HL-60 (cell line): Measurements from ENCODE around the gene PGR.
"Not testable (repeated sequence)": the region's sequence is repeated elsewhere in the genome, so short reads cannot be mapped to it uniquely, and the experiment has no call there.

Experiments used
- DNase-seq, 2 experiments: peaks; one replicate each; pipeline ENCODE4 v3.0.0-alpha.2; 2010 to 2020; ENCODE audit warnings: low read depth in 1 of 2, low spot score in 1 of 2
- H3K27ac ChIP-seq: fragments of 250-450 bp; sonication (Bioruptor Pico); replicated peaks from 2 replicates; pipeline ENCODE4 v1.5.1; 2020; ENCODE audit warnings: mild to moderate bottlenecking, moderate library complexity
- H3K27me3 ChIP-seq: fragments of 250-450 bp; sonication (Bioruptor Pico); 2 replicates; pipeline ENCODE4 v1.5.1; 2021; ENCODE audit warnings: mild to moderate bottlenecking, moderate library complexity; ENCODE audit not compliant: insufficient read depth, poor library complexity, severe bottlenecking
- H3K4me3 ChIP-seq: replicated peaks from 2 replicates; pipeline ENCODE4 v1.5.1; 2011; ENCODE audit warnings: mild to moderate bottlenecking, control low read depth, low read length; ENCODE audit not compliant: insufficient read depth
- GABPA ChIP-seq: IDR thresholded peaks from 2 replicates; pipeline ENCODE4 v1.6.1; 2012; ENCODE audit warnings: low read depth
- POLR2AphosphoS5 ChIP-seq: IDR thresholded peaks from 2 replicates; pipeline ENCODE4 v1.6.1; 2012; ENCODE audit warnings: low read depth
- SPI1 ChIP-seq: IDR thresholded peaks from 2 replicates; pipeline ENCODE4 v1.6.1; 2012; ENCODE audit warnings: low read depth, mild to moderate bottlenecking, borderline replicate concordance
- TF ChIP-seq, protein P1 (sequence below): IDR thresholded peaks from 2 replicates; pipeline ENCODE4 v1.6.1; 2012; ENCODE audit warnings: low read depth; ENCODE audit not compliant: insufficient replicate concordance
- TF ChIP-seq, protein P2 (sequence below): IDR thresholded peaks from one replicate; pipeline ENCODE4 v1.5.1; 2011; ENCODE audit warnings: low read length, control low read depth, inconsistent platforms; ENCODE audit not compliant: insufficient read depth

PGR gene

DNA sequence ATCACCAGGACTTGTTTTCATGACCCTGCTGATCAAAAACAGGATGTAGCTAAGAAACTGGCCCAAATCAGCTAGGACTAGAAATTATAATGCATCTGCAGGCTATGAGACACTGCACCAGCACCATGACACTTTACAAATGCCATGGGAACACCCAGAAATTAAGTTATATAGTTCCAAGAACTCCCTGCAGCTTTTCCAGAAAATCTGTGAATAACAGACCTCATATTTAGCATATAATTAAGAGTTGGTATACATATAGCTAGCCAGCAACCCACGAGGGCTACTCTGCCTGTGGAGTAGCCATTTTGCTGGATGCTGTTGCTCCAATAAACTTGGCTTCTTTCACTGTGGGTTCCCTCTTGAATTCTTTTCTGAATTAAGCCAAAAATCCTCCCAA is 101.0 kb downstream of the PGR start:
- H3K4me3 ChIP-seq, result no peak overlapping the region
- DNase-seq, result no peak
- H3K27me3 ChIP-seq, result no peaks in the 10 kb centered on the region
- TF ChIP-seq SPI1, result no peak
- TF ChIP-seq, protein P1, sequence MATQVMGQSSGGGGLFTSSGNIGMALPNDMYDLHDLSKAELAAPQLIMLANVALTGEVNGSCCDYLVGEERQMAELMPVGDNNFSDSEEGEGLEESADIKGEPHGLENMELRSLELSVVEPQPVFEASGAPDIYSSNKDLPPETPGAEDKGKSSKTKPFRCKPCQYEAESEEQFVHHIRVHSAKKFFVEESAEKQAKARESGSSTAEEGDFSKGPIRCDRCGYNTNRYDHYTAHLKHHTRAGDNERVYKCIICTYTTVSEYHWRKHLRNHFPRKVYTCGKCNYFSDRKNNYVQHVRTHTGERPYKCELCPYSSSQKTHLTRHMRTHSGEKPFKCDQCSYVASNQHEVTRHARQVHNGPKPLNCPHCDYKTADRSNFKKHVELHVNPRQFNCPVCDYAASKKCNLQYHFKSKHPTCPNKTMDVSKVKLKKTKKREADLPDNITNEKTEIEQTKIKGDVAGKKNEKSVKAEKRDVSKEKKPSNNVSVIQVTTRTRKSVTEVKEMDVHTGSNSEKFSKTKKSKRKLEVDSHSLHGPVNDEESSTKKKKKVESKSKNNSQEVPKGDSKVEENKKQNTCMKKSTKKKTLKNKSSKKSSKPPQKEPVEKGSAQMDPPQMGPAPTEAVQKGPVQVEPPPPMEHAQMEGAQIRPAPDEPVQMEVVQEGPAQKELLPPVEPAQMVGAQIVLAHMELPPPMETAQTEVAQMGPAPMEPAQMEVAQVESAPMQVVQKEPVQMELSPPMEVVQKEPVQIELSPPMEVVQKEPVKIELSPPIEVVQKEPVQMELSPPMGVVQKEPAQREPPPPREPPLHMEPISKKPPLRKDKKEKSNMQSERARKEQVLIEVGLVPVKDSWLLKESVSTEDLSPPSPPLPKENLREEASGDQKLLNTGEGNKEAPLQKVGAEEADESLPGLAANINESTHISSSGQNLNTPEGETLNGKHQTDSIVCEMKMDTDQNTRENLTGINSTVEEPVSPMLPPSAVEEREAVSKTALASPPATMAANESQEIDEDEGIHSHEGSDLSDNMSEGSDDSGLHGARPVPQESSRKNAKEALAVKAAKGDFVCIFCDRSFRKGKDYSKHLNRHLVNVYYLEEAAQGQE, result no peak
- TF ChIP-seq, protein P2, sequence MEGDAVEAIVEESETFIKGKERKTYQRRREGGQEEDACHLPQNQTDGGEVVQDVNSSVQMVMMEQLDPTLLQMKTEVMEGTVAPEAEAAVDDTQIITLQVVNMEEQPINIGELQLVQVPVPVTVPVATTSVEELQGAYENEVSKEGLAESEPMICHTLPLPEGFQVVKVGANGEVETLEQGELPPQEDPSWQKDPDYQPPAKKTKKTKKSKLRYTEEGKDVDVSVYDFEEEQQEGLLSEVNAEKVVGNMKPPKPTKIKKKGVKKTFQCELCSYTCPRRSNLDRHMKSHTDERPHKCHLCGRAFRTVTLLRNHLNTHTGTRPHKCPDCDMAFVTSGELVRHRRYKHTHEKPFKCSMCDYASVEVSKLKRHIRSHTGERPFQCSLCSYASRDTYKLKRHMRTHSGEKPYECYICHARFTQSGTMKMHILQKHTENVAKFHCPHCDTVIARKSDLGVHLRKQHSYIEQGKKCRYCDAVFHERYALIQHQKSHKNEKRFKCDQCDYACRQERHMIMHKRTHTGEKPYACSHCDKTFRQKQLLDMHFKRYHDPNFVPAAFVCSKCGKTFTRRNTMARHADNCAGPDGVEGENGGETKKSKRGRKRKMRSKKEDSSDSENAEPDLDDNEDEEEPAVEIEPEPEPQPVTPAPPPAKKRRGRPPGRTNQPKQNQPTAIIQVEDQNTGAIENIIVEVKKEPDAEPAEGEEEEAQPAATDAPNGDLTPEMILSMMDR, result no peak
- no peak for TF ChIP-seq POLR2AphosphoS5
- TF ChIP-seq GABPA, result no peak
- no peak overlapping the region for H3K27ac ChIP-seq

DNA sequence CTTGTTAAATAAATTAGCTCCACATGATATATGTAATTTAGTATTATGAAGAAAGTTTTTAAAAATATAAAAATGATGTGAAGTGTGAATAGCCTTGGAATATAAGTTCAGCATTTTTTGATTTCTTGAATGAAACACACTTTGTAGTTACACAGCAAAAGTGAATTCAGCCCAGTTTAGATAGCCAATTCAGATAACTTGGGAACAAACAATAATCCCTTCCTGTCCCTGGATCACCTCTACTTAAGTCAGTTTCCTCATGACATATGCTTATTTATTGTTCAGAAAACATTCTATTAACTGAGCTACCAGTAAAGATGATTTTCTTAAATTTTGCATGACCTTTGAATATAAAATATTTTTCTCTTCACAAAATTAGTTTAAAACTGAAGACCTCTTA is 107.4 kb downstream of the PGR start:
- no peak for TF ChIP-seq SPI1
- TF ChIP-seq GABPA, result no peak
- DNase-seq, result no peak
- no peaks in the 10 kb centered on the region for H3K27me3 ChIP-seq
- no peak overlapping the region for H3K27ac ChIP-seq
- H3K4me3 ChIP-seq, result no peak overlapping the region

DNA sequence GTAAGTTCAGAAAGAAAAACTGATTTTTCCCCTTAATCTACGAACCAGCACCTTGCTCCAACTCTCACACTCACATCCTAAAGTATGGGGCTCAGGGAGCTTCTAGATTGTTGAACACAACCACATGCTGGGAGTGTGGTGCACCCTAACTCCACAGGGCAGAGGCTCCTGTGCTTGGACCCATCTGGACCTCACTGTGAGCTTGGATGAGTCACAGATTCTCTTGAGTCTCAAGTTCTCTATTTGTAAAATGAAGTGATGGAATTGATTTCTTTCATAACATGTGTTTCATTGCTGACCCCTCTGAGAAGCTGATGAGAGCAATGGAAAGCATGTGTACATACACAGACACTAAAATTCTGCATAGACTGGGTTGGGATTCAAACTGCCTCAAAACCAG is 109.7 kb downstream of the PGR start:
- Histone ChIP-seq H3K27me3 (no peaks in the 10 kb centered on the region), H3K27ac (no peak overlapping the region), H3K4me3 (no peak overlapping the region)
- DNase-seq, result no peak
- TF ChIP-seq, protein P2, result no peak

DNA sequence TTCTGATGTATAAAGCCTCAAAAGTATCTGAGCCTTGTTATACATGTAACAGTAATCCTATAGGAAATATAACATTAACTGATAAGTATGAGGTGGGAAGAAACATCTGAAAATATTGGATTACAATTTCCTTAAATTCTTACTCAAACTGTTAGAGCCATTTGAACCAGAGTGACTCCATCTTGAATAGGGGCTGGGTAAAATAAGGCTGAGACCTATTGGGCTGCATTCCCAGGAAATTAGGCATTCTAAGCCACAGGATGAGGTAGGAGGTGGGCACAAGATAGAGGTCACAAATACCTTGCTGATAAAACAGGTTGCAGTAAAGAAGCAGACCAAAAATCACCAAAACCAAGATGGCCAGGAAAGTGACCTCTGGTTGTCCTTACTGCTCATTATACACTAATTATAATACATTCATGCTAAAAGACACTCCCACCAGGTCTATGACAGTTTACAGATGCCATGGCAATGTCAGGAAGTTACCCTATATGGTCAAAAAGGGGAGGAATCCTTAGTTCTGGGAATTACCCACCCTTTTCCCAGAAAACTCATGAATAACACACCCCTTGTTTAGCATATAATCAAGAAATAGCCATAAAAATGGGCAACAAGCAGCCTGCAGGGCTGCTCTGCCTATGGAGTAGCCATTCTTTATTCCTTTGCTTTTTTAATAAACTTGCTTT is 114.9 kb downstream of the PGR start:
- DNase-seq, result no peak
- Histone ChIP-seq H3K4me3 (no peak overlapping the region), H3K27me3 (no peaks in the 10 kb centered on the region), H3K27ac (no peak overlapping the region)
- TF ChIP-seq SPI1 (no peak), POLR2AphosphoS5 (no peak), GABPA (no peak)
- TF ChIP-seq, protein P1, result no peak
- TF ChIP-seq, protein P2, result no peak

DNA sequence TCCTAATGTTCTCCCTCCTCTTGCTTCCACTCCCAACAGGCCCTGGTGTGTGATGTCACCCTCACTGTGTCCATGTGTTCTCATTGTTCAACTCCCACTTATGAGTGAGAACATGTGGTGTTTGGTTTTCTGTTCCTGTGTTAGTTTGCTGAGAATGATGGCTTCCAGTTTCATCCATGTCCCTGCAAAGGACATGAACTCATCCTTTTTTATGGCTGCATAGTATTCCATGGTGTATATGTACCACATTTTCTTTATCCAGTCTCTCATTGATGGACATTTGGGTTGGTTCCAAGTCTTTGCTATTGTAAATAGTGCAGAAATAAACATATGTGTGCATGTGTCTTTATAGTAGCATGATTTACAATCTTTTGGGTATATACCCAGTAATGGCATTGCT is 115.9 kb downstream of the PGR start:
- not testable (repeated sequence) for DNase-seq, H3K27me3 ChIP-seq, H3K4me3 ChIP-seq, H3K27ac ChIP-seq
